ENCODE measurements around the gene RBM38. TPM values are rescaled to one million over a fixed set of nuclear protein-coding genes. Genes with fewer than 3 reads are reported as not detected.
A peak's percentile ranks its signal among the peaks of the same experiment; 100 is the strongest.

RBM38 gene
- total and polyA plus RNA-seq, 10 of the 15 experiments (the other 5 are each of a cell fraction or from before 2014, with no cell fraction given), result 0.32 to 118 (median 25.2) TPM

- Histone ChIP-seq H3K9ac (ENCODE audit: control insufficient read depth, insufficient read depth, low read length) (no peak overlapping the region), H3K79me2 (ENCODE audit: control insufficient read depth, insufficient read depth, low read length) (peaks cover 35% of the 10 kb centered on the region), H2AFZ (ENCODE audit: control insufficient read depth, low read depth, low read length) (no peak overlapping the region), H3K4me2 (ENCODE audit: control insufficient read depth, insufficient read depth) (no peak overlapping the region), H3K27ac (ENCODE audit: control insufficient read depth, insufficient read depth) (no peak overlapping the region), H3K4me3 (no peak overlapping the region), H3K4me1 (ENCODE audit: control insufficient read depth, insufficient read depth, low read length) (peaks cover 21% of the 10 kb centered on the region), H3K27me3 (replicated peaks in 1 of 2; ENCODE audit: control insufficient read depth in 2 of 2, insufficient read depth in 2 of 2, low read length in 1 of 2) (no peaks in the 10 kb centered on the region), H4K20me1 (ENCODE audit: control insufficient read depth, insufficient read depth) (peaks cover 2% of the 10 kb centered on the region), H3K9me3 (replicated peaks; ENCODE audit: control insufficient read depth, insufficient read depth, low read length) (no peaks in the 10 kb centered on the region), H3K36me3 (ENCODE audit: control insufficient read depth in 2 of 2, insufficient read depth in 2 of 2, low read length in 1 of 2) (peaks cover 35 to 62% of the 10 kb centered on the region in 2 experiments)
- FAIRE-seq, result no peak
- SMC1A ChIA-PET (ENCODE audit: uncharacterized antibody, unreplicated experiment), result interaction anchor here (1.5 kb wide), 1 partner anchor 29 kb away, joined by 4 read pairs; no protein-coding TSS in a partner anchor
- RAD21 ChIA-PET (ENCODE audit: unreplicated experiment), result no interaction called here
- TF ChIP-seq CEBPZ (IDR thresholded peaks at IDR 0.05; ENCODE audit: low read depth, low read length), result no peak
- no peak for TF ChIP-seq NR2C1 (IDR thresholded peaks at IDR 0.05)
- peak; percentile 45; the same call in 1 of the 2 replicates for TF ChIP-seq POLR2AphosphoS5 (IDR thresholded peaks at IDR 0.05; ENCODE audit: low read length)
- TF ChIP-seq POLR2AphosphoS2 (IDR thresholded peaks at IDR 0.05; ENCODE audit: low read depth, low read length), result 0 out of 2 replicates have a peak, but pooled peaks have one; percentile 37
- peak; percentile 55 for TF ChIP-seq POLR2A (IDR thresholded peaks at IDR 0.05; ENCODE audit: low read depth, low read length)
- in situ Hi-C loops (cut with MboI) (loop anchor here (5.0 kb wide), 1 partner anchor 78 kb away; no protein-coding TSS in a partner anchor), intact Hi-C loops (cut with micrococcal nuclease; ENCODE audit: unreplicated experiment) (no loop called here)
- CTCF ChIA-PET, result interaction anchor here (1.7 kb wide), 1 partner anchor 8 kb away, joined by 6 read pairs; no protein-coding TSS in a partner anchor
- 99% methylated on average over 22 of the region's 22 CpGs for WGBS (ENCODE audit: insufficient coverage, insufficient replicate concordance, low lambda C conversion rate, missing lambda C conversion rate)
- DNase-seq (ENCODE audit: low read depth, low spot score), result no peak
- no TSS peak for BruUV-seq (replicated peaks)
- POLR2A ChIA-PET, result interaction anchor here (0.6 to 0.8 kb wide), 2 partner anchors 19 to 284 kb away, joined by 3 read pairs; no protein-coding TSS in a partner anchor
- no peak for ATAC-seq
Observed at GRCh38 chr20:57404419-57405072, 13.3 kb downstream of the RBM38 start.

Measured in GM12878 (cell line).